ENCODE results near the gene AARSD1.
A peak's percentile ranks its signal among the peaks of the same experiment; 100 is the strongest.

AARSD1 gene

GRCh38 chr17:42964161-42964932, at the start of gene AARSD1:
TSS of gene AARSD1 (minus strand) at chr17:42964454. CDS start at chr17:42964440, 14 bp downstream.
- no peaks in the 10 kb centered on the region; the same call in 1 of the 2 replicates for H3K36me3 ChIP-seq (ENCODE audit: low read length)
- H3K9me2 ChIP-seq (replicated peaks; ENCODE audit: insufficient read depth, low read length), result no peaks in the 10 kb centered on the region
- H3K9me3 ChIP-seq (ENCODE audit: insufficient read depth, low read length), result no peaks in the 10 kb centered on the region
- no peak for TF ChIP-seq CTCF (IDR thresholded peaks at IDR 0.05; ENCODE audit: insufficient read depth, low read length, poor library complexity, severe bottlenecking)
- TF ChIP-seq EZH2phosphoT487 (conservative IDR thresholded peaks at IDR 0.05; ENCODE audit: low read length), result no peak
- H3K4me2 ChIP-seq (ENCODE audit: low read depth, low read length, poor library complexity, severe bottlenecking), result peak within 1 kb of the TSS; percentile 74
- H4K20me1 ChIP-seq (ENCODE audit: low read depth, low read length), result no peaks in the 10 kb centered on the region
- H3K9ac ChIP-seq (ENCODE audit: low read length), result peak within 1 kb of the TSS; percentile 73
- peak within 1 kb of the TSS; percentile 83 for H3K4me3 ChIP-seq (ENCODE audit: insufficient read depth, low read length, poor library complexity, severe bottlenecking)
- H3K79me2 ChIP-seq (ENCODE audit: insufficient read depth, low read length), result peaks cover 12% of the 10 kb centered on the region; the same call in 1 of the 2 replicates
- H3K27ac ChIP-seq (ENCODE audit: low read depth, low read length), result peak within 1 kb of the TSS; percentile 36
- H3F3A ChIP-seq (ENCODE audit: insufficient read depth), result peaks cover 10% of the 10 kb centered on the region
- no peaks in the 10 kb centered on the region for H3K27me3 ChIP-seq (ENCODE audit: low read length)
- peak within 1 kb of the TSS; percentile 77 for H2AFZ ChIP-seq (ENCODE audit: low read depth, low read length, severe bottlenecking)

GRCh38 chr17:43013296-43013695, 49.0 kb upstream of the AARSD1 start:
- H3K9me2 ChIP-seq (replicated peaks; ENCODE audit: insufficient read depth, low read length), result no peaks in the 10 kb centered on the region
- no peaks in the 10 kb centered on the region for H3K9me3 ChIP-seq (ENCODE audit: insufficient read depth, low read length)
- H3F3A ChIP-seq (ENCODE audit: insufficient read depth), result no peaks in the 10 kb centered on the region
- H3K4me2 ChIP-seq (ENCODE audit: low read depth, low read length, poor library complexity, severe bottlenecking), result no peak overlapping the region
- H2AFZ ChIP-seq (ENCODE audit: low read depth, low read length, severe bottlenecking), result no peak overlapping the region
- H3K27ac ChIP-seq (ENCODE audit: low read depth, low read length), result no peak overlapping the region
- no peak overlapping the region for H3K4me3 ChIP-seq (ENCODE audit: insufficient read depth, low read length, poor library complexity, severe bottlenecking)
- H3K36me3 ChIP-seq (ENCODE audit: low read length), result no peaks in the 10 kb centered on the region
- H4K20me1 ChIP-seq (ENCODE audit: low read depth, low read length), result no peaks in the 10 kb centered on the region
- no peaks in the 10 kb centered on the region for H3K79me2 ChIP-seq (ENCODE audit: insufficient read depth, low read length)
- no peaks in the 10 kb centered on the region for H3K27me3 ChIP-seq (ENCODE audit: low read length)
- no peak overlapping the region for H3K9ac ChIP-seq (ENCODE audit: low read length)
- TF ChIP-seq EZH2phosphoT487 (conservative IDR thresholded peaks at IDR 0.05; ENCODE audit: low read length), result no peak
- no peak for TF ChIP-seq CTCF (IDR thresholded peaks at IDR 0.05; ENCODE audit: insufficient read depth, low read length, poor library complexity, severe bottlenecking)

GRCh38 chr17:43011728-43012472, 47.6 kb upstream of the AARSD1 start:
- no peaks in the 10 kb centered on the region for H4K20me1 ChIP-seq (ENCODE audit: low read depth, low read length)
- no peaks in the 10 kb centered on the region for H3K9me2 ChIP-seq (replicated peaks; ENCODE audit: insufficient read depth, low read length)
- H3K27me3 ChIP-seq (ENCODE audit: low read length), result no peaks in the 10 kb centered on the region
- no peaks in the 10 kb centered on the region for H3K36me3 ChIP-seq (ENCODE audit: low read length)
- no peak overlapping the region for H3K9ac ChIP-seq (ENCODE audit: low read length)
- no peak overlapping the region for H3K4me3 ChIP-seq (ENCODE audit: insufficient read depth, low read length, poor library complexity, severe bottlenecking)
- H3K79me2 ChIP-seq (ENCODE audit: insufficient read depth, low read length), result no peaks in the 10 kb centered on the region
- H3K9me3 ChIP-seq (ENCODE audit: insufficient read depth, low read length), result no peaks in the 10 kb centered on the region
- no peak overlapping the region for H3K4me2 ChIP-seq (ENCODE audit: low read depth, low read length, poor library complexity, severe bottlenecking)
- no peak overlapping the region for H3K27ac ChIP-seq (ENCODE audit: low read depth, low read length)
- H3F3A ChIP-seq (ENCODE audit: insufficient read depth), result no peaks in the 10 kb centered on the region
- no peak overlapping the region for H2AFZ ChIP-seq (ENCODE audit: low read depth, low read length, severe bottlenecking)
- TF ChIP-seq EZH2phosphoT487 (conservative IDR thresholded peaks at IDR 0.05; ENCODE audit: low read length) (no peak), CTCF (IDR thresholded peaks at IDR 0.05; ENCODE audit: insufficient read depth, low read length, poor library complexity, severe bottlenecking) (no peak)
